Esophagus muscularis mucosa (tissue), 4 donors: ENCODE data around the gene QPRT. TPM values are rescaled to one million over a fixed set of nuclear protein-coding genes. Genes with fewer than 3 reads are reported as not detected.
"Not testable (repeated sequence)": the region's sequence is repeated elsewhere in the genome, so short reads cannot be mapped to it uniquely, and the experiment has no call there.

Source experiments
- DNase-seq: peaks from one replicate; pipeline ENCODE4 v3.0.0-alpha.2; 2017; ENCODE audit errors: extremely low spot score
- H3K27ac ChIP-seq, 4 donors: fragments of 200-600 bp; sonication (generic); replicated peaks in 1 of 4; 1 replicate in 3 of 4; 2 replicates in 1 of 4; pipeline ENCODE4 v1.5.1; 2016 to 2019; ENCODE audit warnings: mild to moderate bottlenecking in 1 of 4
- H3K27me3 ChIP-seq, 4 donors: fragments of 200-600 bp; sonication (generic); one replicate each; pipeline versions ENCODE4 v1.5.1 to v1.6.0; 2016 to 2019
- H3K36me3 ChIP-seq, 4 donors: fragments of 200-600 bp; sonication (generic); one replicate each; pipeline ENCODE4 v1.5.1; 2016 to 2019
- H3K4me1 ChIP-seq, 4 donors: fragments of 200-600 bp; sonication (generic); one replicate each; pipeline ENCODE4 v1.5.1; 2016 to 2019
- H3K4me3 ChIP-seq, 4 donors: fragments of 200-600 bp; sonication (generic); 1 replicate in 2 of 4; 2 replicates in 2 of 4; pipeline ENCODE4 v1.5.1; 2016 to 2019; ENCODE audit warnings: mild to moderate bottlenecking in 4 of 4, moderate library complexity in 1 of 4
- H3K9me3 ChIP-seq, 4 donors: fragments of 200-600 bp; sonication (generic); 1 replicate in 3 of 4; 2 replicates in 1 of 4; pipeline ENCODE4 v1.5.1; 2016 to 2019
- CTCF ChIP-seq, 3 experiments: fragments of 200-600 bp in 2 of 3; fragments of 450-650 bp in 1 of 3; sonication (generic) in 2 of 3; IDR thresholded peaks; one replicate each; pipeline ENCODE4 v1.5.1; 2017 to 2019; ENCODE audit warnings: antibody characterized with exemption in 3 of 3, mild to moderate bottlenecking in 2 of 3, moderate library complexity in 1 of 3
- EP300 ChIP-seq: sonication (generic); formaldehyde crosslinking; IDR thresholded peaks from one replicate; pipeline ENCODE4 v1.6.1; 2017; ENCODE audit warnings: antibody characterized with exemption
- POLR2A ChIP-seq: fragments of 450-650 bp; IDR thresholded peaks from one replicate; pipeline ENCODE4 v1.6.1; 2017; ENCODE audit warnings: antibody characterized with exemption, moderate library complexity, mild to moderate bottlenecking, low read depth
- POLR2AphosphoS5 ChIP-seq, 2 donors: sonication (generic); formaldehyde crosslinking; IDR thresholded peaks; one replicate each; pipeline ENCODE4 v1.6.1; 2017; ENCODE audit warnings: antibody characterized with exemption in 2 of 2
- WGBS: methylation state at CpG from one replicate; pipeline ENCODE4 v1.1.5; 2018; 5-methylcytosine and 5-hydroxymethylcytosine counted together
- intact Hi-C: fragments of 100-400 bp; cut with DNase I; formaldehyde crosslinking; loops from one replicate; pipeline ENCODE4 v1.15.1; 2023
- total RNA-seq, 4 donors: library from RNA; depleted of rRNA; stranded (reverse); fragments of >200 nt; gene quantifications; one replicate each; pipeline versions ENCODE4 v1.1.0 to v1.2.1, GENCODE V29; 2016

QPRT gene
- total RNA-seq, 4 donors from 2014 or later: 1.7 to 5.1 (median 2.7) TPM

GRCh38 chr16:29663016-29663806 lies 15.8 kb upstream of the QPRT start, which contains the start of gene SPN:
TSS of gene SPN (plus strand) at chr16:29663247. CDS start at chr16:29663729, 482 bp downstream.
- H3K36me3 ChIP-seq: no peaks in the 10 kb centered on the region
- 64% methylated on average over 12 of the region's 18 CpGs for WGBS
- H3K27ac ChIP-seq: no peak within 1 kb of the TSS
- no peak for DNase-seq
- intact Hi-C loops: no loop called here
- H3K9me3 ChIP-seq: no peaks in the 10 kb centered on the region
- TF ChIP-seq POLR2A (no peak), CTCF (IDR thresholded peaks at IDR 0.05) (no peak), POLR2AphosphoS5 (IDR thresholded peaks at IDR 0.05) (no peak), EP300 (no peak)
- H3K4me1 ChIP-seq: peaks cover 0 to 15% (median 12%) of the 10 kb centered on the region in 4 donors
- peaks cover 0 to 23% (median 0%) of the 10 kb centered on the region in 4 donors for H3K27me3 ChIP-seq
- peak within 1 kb of the TSS; percentile 14 to 32 (median 22) for H3K4me3 ChIP-seq

- no peaks in the 10 kb centered on the region for H3K9me3 ChIP-seq
- WGBS: no CpG with 5 or more reads among the region's 3 CpGs
- H3K4me3 ChIP-seq: peak overlapping the region in 3 of 4 donors; percentile 14 to 32 (median 29)
- no peak for DNase-seq
- intact Hi-C loops: no loop called here
- no peak overlapping the region for H3K27ac ChIP-seq
- TF ChIP-seq CTCF (IDR thresholded peaks at IDR 0.05) (no peak), EP300 (no peak), POLR2AphosphoS5 (IDR thresholded peaks at IDR 0.05) (no peak), POLR2A (no peak)
- H3K27me3 ChIP-seq: peaks cover 0 to 23% (median 0%) of the 10 kb centered on the region in 4 donors
- no peaks in the 10 kb centered on the region for H3K36me3 ChIP-seq
- H3K4me1 ChIP-seq: peaks cover 0 to 15% (median 12%) of the 10 kb centered on the region in 4 donors
Observed at GRCh38 chr16:29663807-29664090, 15.2 kb upstream of the QPRT start.

- no peak for DNase-seq
- Histone ChIP-seq H3K27me3 (peaks cover 0 to 23% (median 0%) of the 10 kb centered on the region in 4 donors), H3K36me3 (no peaks in the 10 kb centered on the region), H3K9me3 (no peaks in the 10 kb centered on the region), H3K4me1 (peaks cover 0 to 15% (median 12%) of the 10 kb centered on the region in 4 donors), H3K4me3 (peak overlapping the region in 2 of 4 donors; percentile 14 to 16), H3K27ac (no peak overlapping the region)
- 72% methylated on average over 14 of the region's 35 CpGs for WGBS
- intact Hi-C loops: no loop called here
- TF ChIP-seq EP300: no peak
Observed at GRCh38 chr16:29664091-29664921, 14.7 kb upstream of the QPRT start.

- Histone ChIP-seq H3K4me1 (peaks cover 0 to 15% (median 12%) of the 10 kb centered on the region in 4 donors), H3K4me3 (no peak overlapping the region), H3K27me3 (peaks cover 0 to 23% (median 0%) of the 10 kb centered on the region in 4 donors), H3K36me3 (no peaks in the 10 kb centered on the region), H3K27ac (no peak overlapping the region), H3K9me3 (no peaks in the 10 kb centered on the region)
- no peak for DNase-seq
- 83% methylated on average over 13 of the region's 15 CpGs for WGBS
- intact Hi-C loops: no loop called here
- TF ChIP-seq EP300 (no peak), POLR2A (no peak), CTCF (IDR thresholded peaks at IDR 0.05) (no peak)
Observed at GRCh38 chr16:29665294-29666077, 13.5 kb upstream of the QPRT start.

GRCh38 chr16:29667322-29667610 lies 11.7 kb upstream of the QPRT start:
- intact Hi-C loops, H3K4me3 ChIP-seq, H3K36me3 ChIP-seq, DNase-seq, H3K27ac ChIP-seq, H3K9me3 ChIP-seq: not testable (repeated sequence)
- H3K4me1 ChIP-seq: peaks cover 0 to 15% (median 12%) of the 10 kb centered on the region in 4 donors
- H3K27me3 ChIP-seq: peaks cover 0 to 23% (median 0%) of the 10 kb centered on the region in 4 donors
- 59% methylated on average over 6 of the region's 6 CpGs for WGBS
